Measurements from ENCODE around the gene HIF1A.

GRCh38 chr14:61766151-61766550 is 70.8 kb downstream of the HIF1A start:
- TF ChIP-seq POLR2A (IDR thresholded peaks at IDR 0.05), result no peak
- TF ChIP-seq CTCF (IDR thresholded peaks at IDR 0.05), result no peak

Measured in lower leg skin (tissue), 3 donors.